GM19043 (cell line): ENCODE measurements around the gene PRR7.

Experiments
- ATAC-seq: cut with Tn5 transposase; IDR thresholded peaks from one replicate; pipeline ENCODE4 v1.9.1; 2021; ENCODE audit warnings: low read depth; ENCODE audit not compliant: unreplicated experiment

The PRR7 gene

GRCh38 chr5:177466861-177467260 is 20.2 kb downstream of the PRR7 start:
- no peak for ATAC-seq

DNA sequence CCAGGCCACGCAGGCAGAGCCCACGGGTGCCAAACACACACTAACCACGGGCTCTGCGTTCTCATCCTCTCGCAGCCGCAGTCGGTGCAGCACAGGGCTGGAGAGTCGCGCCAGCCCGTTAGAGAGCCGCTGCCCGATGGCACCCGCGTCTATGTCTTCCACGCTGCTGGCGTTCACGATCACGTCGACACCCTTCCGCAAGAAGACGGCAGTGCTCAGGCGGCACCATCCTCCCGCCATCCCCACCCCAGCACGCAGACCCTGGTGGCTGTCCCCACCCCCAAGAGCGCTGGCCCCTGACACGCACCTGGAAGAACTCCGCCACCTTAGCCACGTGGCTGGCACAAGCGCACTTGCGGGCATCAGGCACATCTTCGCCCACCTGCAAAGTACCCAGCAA is 20.8 kb downstream of the PRR7 start:
- no peak for ATAC-seq

DNA sequence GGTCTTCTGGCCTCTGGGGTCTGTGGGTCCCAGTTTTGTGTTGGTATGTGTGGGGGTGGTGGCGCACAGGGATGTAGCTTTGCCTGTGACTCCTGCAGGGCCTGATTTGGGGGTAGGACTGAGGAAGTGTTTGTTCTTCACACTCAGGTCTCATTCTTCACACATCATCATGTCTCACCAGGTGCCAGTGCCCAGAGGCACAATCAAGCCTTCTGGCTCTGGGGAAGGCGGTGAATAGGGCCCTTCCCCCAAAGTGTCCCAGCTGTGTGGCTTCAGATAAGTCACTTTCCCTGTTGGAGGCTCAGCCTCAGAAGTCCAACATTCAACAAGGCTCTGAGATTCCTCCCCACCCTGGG is 21.7 kb downstream of the PRR7 start:
- no peak for ATAC-seq

GRCh38 chr5:177468685-177469628 is 22.3 kb downstream of the PRR7 start:
- ATAC-seq, result no peak

- no peak for ATAC-seq
Observed at GRCh38 chr5:177469750-177470525, 23.3 kb downstream of the PRR7 start.

- ATAC-seq, result no peak
Observed at GRCh38 chr5:177470759-177471536, 24.3 kb downstream of the PRR7 start.

GRCh38 chr5:177471610-177472356 is 25.2 kb downstream of the PRR7 start:
- no peak for ATAC-seq

GRCh38 chr5:177472460-177473442 is 26.1 kb downstream of the PRR7 start:
- peak; percentile 50 for ATAC-seq

- ATAC-seq, result no peak
Observed at GRCh38 chr5:177473443-177474001, 26.9 kb downstream of the PRR7 start, which contains the start of gene DBN1. Gene DBN1 (minus strand): TSS chr5:177473634. CDS start chr5:177473521, 113 bp downstream.

GRCh38 chr5:177474002-177474476 is 27.4 kb downstream of the PRR7 start:
- no peak for ATAC-seq

GRCh38 chr5:177474846-177475562 is 28.4 kb downstream of the PRR7 start:
- no peak for ATAC-seq

- ATAC-seq, result no peak
Observed at GRCh38 chr5:177475563-177476427, 29.2 kb downstream of the PRR7 start.

GRCh38 chr5:177476531-177477233 is 30.1 kb downstream of the PRR7 start:
- ATAC-seq, result no peak

GRCh38 chr5:177477701-177478477 is 31.3 kb downstream of the PRR7 start:
- ATAC-seq, result no peak
